Right lobe of liver (tissue), 4 donors: ENCODE results near the gene RFX4.
"Not testable (repeated sequence)": the region's sequence is repeated elsewhere in the genome, so short reads cannot be mapped to it uniquely, and the experiment has no call there.

ENCODE experiments used
- POLR2A ChIP-seq: fragments of 450-650 bp; IDR thresholded peaks from one replicate; pipeline ENCODE4 v1.6.1; 2017; ENCODE audit warnings: antibody characterized with exemption, mild to moderate bottlenecking
- TF ChIP-seq, protein P1 (sequence below), 4 donors: fragments of 200-600 bp in 3 of 4; fragments of 450-650 bp in 1 of 4; IDR thresholded peaks; one replicate each; pipeline versions ENCODE4 v1.5.1 to v1.8.0; 2016 to 2022; ENCODE audit warnings: antibody characterized with exemption in 4 of 4, mild to moderate bottlenecking in 2 of 4
- donor health status: DM: no; HTN: no; CAD: no.
- donor health status: DM: no; HTN: no; CAD: no.
- donor health status: DM: no; HTN: yes; CAD: no.

DNA sequence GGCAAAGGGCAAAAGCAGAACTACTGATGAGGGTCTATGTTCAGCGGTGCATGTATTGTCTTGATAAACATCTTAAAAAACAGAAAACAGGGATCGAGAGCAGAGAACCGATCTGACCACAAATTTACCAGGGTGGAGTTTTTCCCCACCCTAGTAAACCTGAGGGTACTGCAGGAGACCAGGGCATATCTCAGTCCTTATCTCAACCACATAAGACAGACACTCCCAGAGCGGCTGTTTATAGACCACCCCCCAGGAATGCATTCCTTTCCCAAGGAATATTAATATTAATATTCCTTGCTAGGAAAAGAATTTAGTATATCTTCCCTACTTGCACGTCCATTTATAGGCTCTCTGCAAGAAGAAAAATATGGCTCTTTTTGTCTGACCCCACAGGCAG is 37.8 kb downstream of the RFX4 start:
- TF ChIP-seq, protein P1, sequence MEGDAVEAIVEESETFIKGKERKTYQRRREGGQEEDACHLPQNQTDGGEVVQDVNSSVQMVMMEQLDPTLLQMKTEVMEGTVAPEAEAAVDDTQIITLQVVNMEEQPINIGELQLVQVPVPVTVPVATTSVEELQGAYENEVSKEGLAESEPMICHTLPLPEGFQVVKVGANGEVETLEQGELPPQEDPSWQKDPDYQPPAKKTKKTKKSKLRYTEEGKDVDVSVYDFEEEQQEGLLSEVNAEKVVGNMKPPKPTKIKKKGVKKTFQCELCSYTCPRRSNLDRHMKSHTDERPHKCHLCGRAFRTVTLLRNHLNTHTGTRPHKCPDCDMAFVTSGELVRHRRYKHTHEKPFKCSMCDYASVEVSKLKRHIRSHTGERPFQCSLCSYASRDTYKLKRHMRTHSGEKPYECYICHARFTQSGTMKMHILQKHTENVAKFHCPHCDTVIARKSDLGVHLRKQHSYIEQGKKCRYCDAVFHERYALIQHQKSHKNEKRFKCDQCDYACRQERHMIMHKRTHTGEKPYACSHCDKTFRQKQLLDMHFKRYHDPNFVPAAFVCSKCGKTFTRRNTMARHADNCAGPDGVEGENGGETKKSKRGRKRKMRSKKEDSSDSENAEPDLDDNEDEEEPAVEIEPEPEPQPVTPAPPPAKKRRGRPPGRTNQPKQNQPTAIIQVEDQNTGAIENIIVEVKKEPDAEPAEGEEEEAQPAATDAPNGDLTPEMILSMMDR (IDR thresholded peaks at IDR 0.05), result not testable (repeated sequence)
- not testable (repeated sequence) for TF ChIP-seq POLR2A
